Endothelial cell of umbilical vein (primary cell): ENCODE data around the gene RAB8A. TPM values are rescaled to one million over a fixed set of nuclear protein-coding genes. Genes with fewer than 3 reads are reported as not detected.

Experiments
- BruUV-seq: library from RNA; stranded (reverse); fragments of 400-500 nt; replicated peaks from 2 replicates; lab custom pipeline; 2021; lab: Mats Ljungman, UMichigan
- CTCF ChIA-PET: fragments of 300-600, 350-600 bp; sonication (Branson Sonifier 250); formaldehyde crosslinking; loops from one replicate; lab custom pipeline; 2021; ENCODE audit warnings: antibody characterized with exemption, inconsistent platforms; lab: Charles Lee
- POLR2A ChIA-PET: fragments of 300-600, 350-600 bp; sonication (Branson Sonifier 250); formaldehyde crosslinking; loops from one replicate; lab custom pipeline; 2021; ENCODE audit warnings: antibody characterized with exemption, inconsistent platforms; lab: Charles Lee
- DNase-seq: peaks from one replicate; pipeline ENCODE4 v3.0.0-alpha.2; 2011; ENCODE audit warnings: low read depth, low spot score
- FAIRE-seq: peaks from 2 replicates; lab custom pipeline; 2011; peaks lifted over from hg19 to GRCh38; lab: Jason Lieb, UNC
- H2AFZ ChIP-seq: 2 replicates; pipeline ENCODE4 v1.6.0; 2012; ENCODE audit warnings: low read depth, low read length, control low read depth, inconsistent platforms
- H3K27ac ChIP-seq: 2 replicates; pipeline ENCODE4 v1.5.1; 2011; ENCODE audit warnings: low read depth, mild to moderate bottlenecking, control low read depth, low read length, moderate library complexity; ENCODE audit not compliant: insufficient read depth
- H3K27me3 ChIP-seq, 2 experiments: 2 replicates each; pipeline versions ENCODE4 v1.6.0 to v1.6.1; 2011; ENCODE audit warnings: low read length in 2 of 2, mixed read lengths in 1 of 2; ENCODE audit not compliant: control insufficient read depth in 2 of 2, insufficient read depth in 2 of 2
- H3K36me3 ChIP-seq, 2 experiments: 2 replicates in 1 of 2; 3 replicates in 1 of 2; pipeline ENCODE4 v1.5.1; 2011; ENCODE audit warnings: low read length in 2 of 2, mild to moderate bottlenecking in 1 of 2, moderate library complexity in 1 of 2; ENCODE audit not compliant: control insufficient read depth in 2 of 2, insufficient read depth in 2 of 2; ENCODE audit errors: extremely low read depth in 1 of 2
- H3K4me1 ChIP-seq: 3 replicates; pipeline ENCODE4 v1.5.1; 2011; ENCODE audit warnings: mild to moderate bottlenecking, low read length; ENCODE audit not compliant: control insufficient read depth, insufficient read depth; ENCODE audit errors: extremely low read depth
- H3K4me2 ChIP-seq: 2 replicates; pipeline ENCODE4 v1.6.1; 2011; ENCODE audit warnings: low read length, control low read depth, mixed read lengths; ENCODE audit not compliant: insufficient read depth
- H3K4me3 ChIP-seq, 3 experiments: fragments of 200-600 bp in 1 of 3; sonication (generic), shearing (Covaris generic) in 1 of 3; replicated peaks in 1 of 3; 2 replicates each; pipeline ENCODE4 v1.5.1; 2011 to 2016; ENCODE audit warnings: control low read depth in 3 of 3, low read length in 3 of 3, mild to moderate bottlenecking in 2 of 3, inconsistent platforms in 1 of 3, low read depth in 1 of 3, moderate library complexity in 1 of 3; ENCODE audit not compliant: insufficient read depth in 1 of 3
- H3K79me2 ChIP-seq: 2 replicates; pipeline ENCODE4 v1.6.0; 2012; ENCODE audit warnings: low read length, inconsistent platforms; ENCODE audit not compliant: control insufficient read depth, insufficient read depth
- H3K9ac ChIP-seq: replicated peaks from 2 replicates; pipeline ENCODE3; 2011; ENCODE audit warnings: low read length, control low read depth; ENCODE audit not compliant: insufficient read depth; ENCODE audit errors: extremely low read depth
- H3K9me1 ChIP-seq: replicated peaks from 3 replicates; pipeline ENCODE4 v1.6.0; 2011; ENCODE audit warnings: mild to moderate bottlenecking, low read length; ENCODE audit not compliant: control insufficient read depth, insufficient read depth; ENCODE audit errors: extremely low read depth
- H3K9me3 ChIP-seq: replicated peaks from 2 replicates; pipeline ENCODE4 v1.5.1; 2012; ENCODE audit warnings: low read length, inconsistent platforms; ENCODE audit not compliant: control insufficient read depth, insufficient read depth
- H4K20me1 ChIP-seq: replicated peaks from 2 replicates; pipeline ENCODE3; 2011; ENCODE audit warnings: mild to moderate bottlenecking, low read length; ENCODE audit not compliant: control insufficient read depth, insufficient read depth; ENCODE audit errors: extremely low read depth
- CTCF ChIP-seq, 2 donors: IDR thresholded peaks; 1 replicate in 1 of 2; 2 replicates in 1 of 2; pipeline ENCODE4 v1.5.1; 2011; ENCODE audit warnings: low read length in 2 of 2, mild to moderate bottlenecking in 2 of 2, moderate library complexity in 2 of 2, control low read depth in 1 of 2, inconsistent platforms in 1 of 2, low read depth in 1 of 2; ENCODE audit not compliant: insufficient read depth in 1 of 2; ENCODE audit errors: extremely low read depth in 1 of 2
- EZH2 ChIP-seq: IDR thresholded peaks from 2 replicates; pipeline ENCODE4 v1.6.1; 2012; ENCODE audit warnings: borderline replicate concordance, low read depth, mild to moderate bottlenecking, moderate library complexity, low read length, inconsistent platforms; ENCODE audit not compliant: severe bottlenecking
- FOS ChIP-seq: IDR thresholded peaks from 2 replicates; pipeline ENCODE4 v1.6.1; 2011; ENCODE audit warnings: mild to moderate bottlenecking, low read length, moderate library complexity, borderline replicate concordance; ENCODE audit not compliant: insufficient read depth
- GATA2 ChIP-seq: IDR thresholded peaks from 2 replicates; pipeline ENCODE4 v1.7.0; 2011; ENCODE audit warnings: low read depth, mild to moderate bottlenecking, moderate library complexity, mixed read lengths, low read length; ENCODE audit not compliant: insufficient read length, insufficient read depth
- JUN ChIP-seq: IDR thresholded peaks from 2 replicates; pipeline ENCODE4 v1.6.1; 2011; ENCODE audit warnings: borderline replicate concordance, low read depth; ENCODE audit not compliant: insufficient read length, insufficient read depth
- MYC ChIP-seq: IDR thresholded peaks from one replicate; pipeline ENCODE4 v1.6.1; 2011; ENCODE audit warnings: mild to moderate bottlenecking, low read depth, low read length
- POLR2A ChIP-seq: IDR thresholded peaks from 2 replicates; pipeline ENCODE4 v1.6.1; 2012; ENCODE audit warnings: low read depth, mild to moderate bottlenecking, control low read depth, low read length
- POLR2AphosphoS5 ChIP-seq: IDR thresholded peaks from 2 replicates; pipeline ENCODE4 v1.6.1; 2012; ENCODE audit warnings: low read depth, mild to moderate bottlenecking, control low read depth, low read length, moderate library complexity; ENCODE audit not compliant: insufficient read depth
- dilution Hi-C: fragments of 300-500 bp; cut with MboI; formaldehyde crosslinking; loops from one replicate; pipeline ENCODE4 v1.15.0; 2019; ENCODE audit warnings: low sequenced_read_pairs; ENCODE audit not compliant: extremely low pct_ligation_motif_present
- intact Hi-C: fragments of 100-400 bp; cut with micrococcal nuclease; formaldehyde crosslinking; loops from one replicate; pipeline ENCODE4 v1.10.0; 2022
- polyA plus RNA-seq, 4 experiments: library from polyadenylated mRNA; depleted of rRNA in 3 of 4; stranded (reverse) in 3 of 4; unstranded in 1 of 4; fragments of >200 nt; gene quantifications; 2 replicates each; pipeline versions ENCODE4 v1.2.1 to v1.2.3, GENCODE V29; 2011 to 2012; ENCODE audit warnings: missing spikeins in 1 of 4
- total RNA-seq: library from RNA; stranded (reverse); gene quantifications from 2 replicates; pipeline ENCODE4 v1.2.3, GENCODE V29; 2021
- TF ChIP-seq, protein P1 (sequence below): IDR thresholded peaks from 2 replicates; pipeline ENCODE4 v1.6.1; 2011; ENCODE audit not compliant: insufficient read depth, insufficient read length

Gene RAB8A
- total and polyA plus RNA-seq, 2 donors (not counting 3 experiments of a cell fraction or from before 2014, with no cell fraction given): 81.5 to 107 TPM

GRCh38 chr19:16084067-16084685 lies 27.5 kb upstream of the RAB8A start:
- Histone ChIP-seq H3K9me3 (no peaks in the 10 kb centered on the region), H3K4me3 (no peak overlapping the region), H3K27ac (no peak overlapping the region), H3K4me2 (no peak overlapping the region), H3K4me1 (peaks cover 47% of the 10 kb centered on the region), H4K20me1 (no peaks in the 10 kb centered on the region), H3K9ac (no peak overlapping the region), H3K79me2 (peaks cover 95% of the 10 kb centered on the region), H2AFZ (no peak overlapping the region), H3K9me1 (no peaks in the 10 kb centered on the region), H3K36me3 (peaks cover 30 to 52% of the 10 kb centered on the region in 2 experiments), H3K27me3 (no peaks in the 10 kb centered on the region)
- FAIRE-seq (no peak), DNase-seq (no peak)
- TF ChIP-seq JUN (no peak), CTCF (IDR thresholded peaks at IDR 0.05; ENCODE audit: extremely low read depth in 1 of 2, insufficient read depth in 1 of 2, low read depth in 1 of 2, low read length in 2 of 2) (no peak), GATA2 (no peak), POLR2A (no peak), FOS (no peak), EZH2 (no peak), POLR2AphosphoS5 (no peak), MYC (no peak)
- TF ChIP-seq, protein P1, sequence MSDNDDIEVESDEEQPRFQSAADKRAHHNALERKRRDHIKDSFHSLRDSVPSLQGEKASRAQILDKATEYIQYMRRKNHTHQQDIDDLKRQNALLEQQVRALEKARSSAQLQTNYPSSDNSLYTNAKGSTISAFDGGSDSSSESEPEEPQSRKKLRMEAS: no peak
- CTCF ChIA-PET: interaction anchor here (1.1 to 5.9 kb wide), 4 partner anchors 10 to 42 kb away, joined by 3 to 39 read pairs (median 10); no protein-coding TSS in a partner anchor
- no TSS peak for BruUV-seq
- dilution Hi-C loops: no loop called here
- POLR2A ChIA-PET: interaction anchor here (1.1 kb wide), 1 partner anchor 12 kb away, joined by 3 read pairs; no protein-coding TSS in a partner anchor
- intact Hi-C loops: no loop called here
